Measurements from ENCODE around the gene FERMT3. TPM values are rescaled to one million over a fixed set of nuclear protein-coding genes. Genes with fewer than 3 reads are reported as not detected.
"Not testable (repeated sequence)": the region's sequence is repeated elsewhere in the genome, so short reads cannot be mapped to it uniquely, and the experiment has no call there.

The FERMT3 gene
- total RNA-seq (2022), result 3.3 and 4.3 TPM in 2 replicates
- Bru-seq, nascent RNA, result percentile 41 among the genes with signal in this experiment
- percentile 52 among the genes with signal in this experiment for BruChase-seq, experiment 1, labeled RNA remaining after a 2-hour chase
- percentile 52 among the genes with signal in this experiment for BruChase-seq, experiment 2, labeled RNA remaining after a 6-hour chase
- long read RNA-seq, result 0 reads

DNA sequence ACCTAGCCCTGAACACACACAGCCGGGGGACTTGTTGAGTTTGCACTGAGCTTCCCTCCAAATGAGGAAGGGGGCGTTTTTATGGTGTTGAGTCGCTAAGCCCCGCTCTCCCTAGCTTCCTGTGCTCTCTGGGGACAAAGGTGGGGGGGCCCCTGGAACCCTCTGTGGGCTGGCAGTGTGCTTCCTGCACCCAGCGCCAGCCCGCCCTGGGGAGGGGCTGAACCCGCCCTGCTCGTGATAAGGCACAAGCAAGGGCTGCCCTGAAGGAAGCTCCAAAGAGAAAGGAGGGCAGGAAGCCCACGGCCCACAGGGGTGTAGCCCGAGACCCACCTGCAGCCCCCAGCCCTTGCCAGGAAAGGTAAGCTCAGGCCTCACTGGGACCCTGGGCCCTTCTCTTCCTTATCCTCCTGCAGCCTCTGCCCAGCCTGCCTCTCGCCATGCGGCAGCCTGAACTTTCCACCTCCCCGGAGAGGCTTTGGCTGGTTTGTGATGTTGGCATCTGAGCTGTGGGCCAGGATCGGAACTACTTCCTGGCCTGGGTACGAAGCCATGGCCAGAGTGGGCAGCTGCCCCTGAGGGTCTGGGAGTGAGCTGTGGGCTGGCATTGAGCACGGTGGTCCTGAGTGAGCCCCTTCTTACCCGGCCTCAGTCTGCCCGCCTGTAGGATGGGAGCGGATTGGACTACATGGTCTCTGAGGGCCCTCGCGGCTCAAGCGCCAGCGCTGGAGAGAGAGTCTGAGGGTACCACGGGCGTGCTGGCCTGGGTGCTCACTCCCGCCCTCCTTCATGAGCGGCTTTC lies at the start of gene FERMT3:
Gene FERMT3 (plus strand): TSS at position 265 of the 799 bp plus-strand sequence. CDS start 644 bp downstream, outside the sequence.
- DNase-seq, result no peak
- H3K9me3 ChIP-seq, result no peaks in the 10 kb centered on the region
- TF ChIP-seq, protein P1, sequence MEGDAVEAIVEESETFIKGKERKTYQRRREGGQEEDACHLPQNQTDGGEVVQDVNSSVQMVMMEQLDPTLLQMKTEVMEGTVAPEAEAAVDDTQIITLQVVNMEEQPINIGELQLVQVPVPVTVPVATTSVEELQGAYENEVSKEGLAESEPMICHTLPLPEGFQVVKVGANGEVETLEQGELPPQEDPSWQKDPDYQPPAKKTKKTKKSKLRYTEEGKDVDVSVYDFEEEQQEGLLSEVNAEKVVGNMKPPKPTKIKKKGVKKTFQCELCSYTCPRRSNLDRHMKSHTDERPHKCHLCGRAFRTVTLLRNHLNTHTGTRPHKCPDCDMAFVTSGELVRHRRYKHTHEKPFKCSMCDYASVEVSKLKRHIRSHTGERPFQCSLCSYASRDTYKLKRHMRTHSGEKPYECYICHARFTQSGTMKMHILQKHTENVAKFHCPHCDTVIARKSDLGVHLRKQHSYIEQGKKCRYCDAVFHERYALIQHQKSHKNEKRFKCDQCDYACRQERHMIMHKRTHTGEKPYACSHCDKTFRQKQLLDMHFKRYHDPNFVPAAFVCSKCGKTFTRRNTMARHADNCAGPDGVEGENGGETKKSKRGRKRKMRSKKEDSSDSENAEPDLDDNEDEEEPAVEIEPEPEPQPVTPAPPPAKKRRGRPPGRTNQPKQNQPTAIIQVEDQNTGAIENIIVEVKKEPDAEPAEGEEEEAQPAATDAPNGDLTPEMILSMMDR (IDR thresholded peaks at IDR 0.05; ENCODE audit: insufficient read depth in 1 of 2, low read depth in 1 of 2, low read length in 1 of 2, severe bottlenecking in 1 of 2, unreplicated experiment in 1 of 2), result no peak
- H3K4me3 ChIP-seq (ENCODE audit: low read depth, low read length), result no peak within 1 kb of the TSS
- CTCF ChIA-PET, result interaction anchor here (1.1 kb wide), 1 partner anchor 25 kb away, joined by 3 read pairs; no protein-coding TSS in a partner anchor
- no peak within 1 kb of the TSS for H3K4me3 Mint-ChIP-seq (ENCODE audit: unreplicated experiment)
- POLR2A ChIA-PET, result no interaction called here
- H3K36me3 ChIP-seq (ENCODE audit: control insufficient read depth, insufficient read depth, low read length), result peaks cover 5% of the 10 kb centered on the region
- H3K4me1 Mint-ChIP-seq (ENCODE audit: low read depth, unreplicated experiment), result no peaks in the 10 kb centered on the region
- H3K27me3 ChIP-seq (replicated peaks; ENCODE audit: control insufficient read depth, insufficient read depth, low read length), result no peaks in the 10 kb centered on the region
- no TSS peak for BruUV-seq (replicated peaks)
- H3K27ac Mint-ChIP-seq (ENCODE audit: unreplicated experiment), result no peak within 1 kb of the TSS
- H3K4me1 ChIP-seq, result no peaks in the 10 kb centered on the region
- peaks cover 83% of the 10 kb centered on the region for H3K36me3 Mint-ChIP-seq (ENCODE audit: insufficient read depth, unreplicated experiment)
- no peaks in the 10 kb centered on the region for H3K9me3 Mint-ChIP-seq (ENCODE audit: unreplicated experiment)
- no peaks in the 10 kb centered on the region for H3K27me3 Mint-ChIP-seq (ENCODE audit: insufficient read depth, unreplicated experiment)
- intact Hi-C loops (cut with micrococcal nuclease; ENCODE audit: unreplicated experiment), result no loop called here

GRCh38 chr11:64157631-64158394 lies 48.7 kb upstream of the FERMT3 start:
- Histone ChIP-seq H3K4me1 (no peaks in the 10 kb centered on the region), H3K27me3 (replicated peaks; ENCODE audit: control insufficient read depth, insufficient read depth, low read length) (no peaks in the 10 kb centered on the region), H3K36me3 (ENCODE audit: control insufficient read depth, insufficient read depth, low read length) (no peaks in the 10 kb centered on the region), H3K4me3 (ENCODE audit: low read depth, low read length) (no peak overlapping the region), H3K9me3 (no peaks in the 10 kb centered on the region)
- TF ChIP-seq, protein P1 (IDR thresholded peaks at IDR 0.05; ENCODE audit: insufficient read depth in 1 of 2, low read depth in 1 of 2, low read length in 1 of 2, severe bottlenecking in 1 of 2, unreplicated experiment in 1 of 2), result no peak
- peaks cover 14% of the 10 kb centered on the region for H3K4me1 Mint-ChIP-seq (ENCODE audit: low read depth, unreplicated experiment)
- H3K9me3 Mint-ChIP-seq (ENCODE audit: unreplicated experiment), result no peaks in the 10 kb centered on the region
- BruUV-seq (replicated peaks), result no TSS peak
- peaks cover 10% of the 10 kb centered on the region for H3K36me3 Mint-ChIP-seq (ENCODE audit: insufficient read depth, unreplicated experiment)
- no peaks in the 10 kb centered on the region for H3K27me3 Mint-ChIP-seq (ENCODE audit: insufficient read depth, unreplicated experiment)
- POLR2A ChIA-PET, result interaction anchor here (0.7 kb wide), 1 partner anchor 51 kb away, joined by 3 read pairs; no protein-coding TSS in a partner anchor
- intact Hi-C loops (cut with micrococcal nuclease; ENCODE audit: unreplicated experiment), result no loop called here
- H3K4me3 Mint-ChIP-seq (ENCODE audit: unreplicated experiment), result no peak overlapping the region
- DNase-seq, result no peak
- CTCF ChIA-PET, result no interaction called here
- H3K27ac Mint-ChIP-seq (ENCODE audit: unreplicated experiment), result no peak overlapping the region

GRCh38 chr11:64161037-64161436 lies 45.5 kb upstream of the FERMT3 start:
- Mint-ChIP-seq H3K9me3 (ENCODE audit: unreplicated experiment) (no peaks in the 10 kb centered on the region), H3K27ac (ENCODE audit: unreplicated experiment) (no peak overlapping the region), H3K36me3 (ENCODE audit: insufficient read depth, unreplicated experiment) (peaks cover 10% of the 10 kb centered on the region), H3K4me1 (ENCODE audit: low read depth, unreplicated experiment) (peaks cover 6% of the 10 kb centered on the region), H3K27me3 (ENCODE audit: insufficient read depth, unreplicated experiment) (no peaks in the 10 kb centered on the region), H3K4me3 (ENCODE audit: unreplicated experiment) (no peak overlapping the region)
- TF ChIP-seq, protein P1 (IDR thresholded peaks at IDR 0.05; ENCODE audit: insufficient read depth in 1 of 2, low read depth in 1 of 2, low read length in 1 of 2, severe bottlenecking in 1 of 2, unreplicated experiment in 1 of 2), result no peak
- H3K4me3 ChIP-seq (ENCODE audit: low read depth, low read length), result no peak overlapping the region
- DNase-seq, result no peak
- H3K4me1 ChIP-seq, result peaks cover 7% of the 10 kb centered on the region; the same call in 1 of the 2 replicates
- CTCF ChIA-PET, result interaction anchor here (1.3 kb wide), 1 partner anchor 11 kb away, joined by 3 read pairs; no protein-coding TSS in a partner anchor
- intact Hi-C loops (cut with micrococcal nuclease; ENCODE audit: unreplicated experiment), result no loop called here
- POLR2A ChIA-PET, result no interaction called here
- BruUV-seq (replicated peaks), result no TSS peak
- H3K27me3 ChIP-seq (replicated peaks; ENCODE audit: control insufficient read depth, insufficient read depth, low read length), result no peaks in the 10 kb centered on the region
- H3K9me3 ChIP-seq, result no peaks in the 10 kb centered on the region
- H3K36me3 ChIP-seq (ENCODE audit: control insufficient read depth, insufficient read depth, low read length), result no peaks in the 10 kb centered on the region

DNA sequence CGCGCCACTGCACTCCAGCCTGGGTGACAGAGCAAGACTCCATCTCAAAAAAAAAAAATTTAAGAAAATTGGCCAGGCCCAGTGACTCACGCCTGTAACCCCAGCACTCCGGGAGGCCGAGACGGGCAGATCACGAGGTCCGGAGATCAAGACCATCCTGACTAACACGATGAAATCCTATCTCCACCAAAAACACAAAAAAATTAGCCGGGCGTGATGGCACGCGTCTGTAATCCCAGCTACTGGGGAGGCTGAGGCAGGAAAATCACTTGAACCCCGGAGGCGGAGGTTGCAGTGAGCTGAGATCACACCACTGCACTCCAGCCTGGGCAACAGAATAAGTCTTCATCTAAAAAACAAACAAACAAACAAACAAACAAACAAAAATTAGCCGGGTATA lies 43.8 kb upstream of the FERMT3 start:
- H3K27me3 ChIP-seq (replicated peaks; ENCODE audit: control insufficient read depth, insufficient read depth, low read length); DNase-seq; H3K4me3 Mint-ChIP-seq (ENCODE audit: unreplicated experiment); H3K36me3 ChIP-seq (ENCODE audit: control insufficient read depth, insufficient read depth, low read length); POLR2A ChIA-PET; intact Hi-C loops (cut with micrococcal nuclease; ENCODE audit: unreplicated experiment); H3K27me3 Mint-ChIP-seq (ENCODE audit: insufficient read depth, unreplicated experiment); CTCF ChIA-PET; H3K9me3 ChIP-seq; H3K27ac Mint-ChIP-seq (ENCODE audit: unreplicated experiment); H3K4me3 ChIP-seq (ENCODE audit: low read depth, low read length); BruUV-seq (replicated peaks); H3K9me3 Mint-ChIP-seq (ENCODE audit: unreplicated experiment): not testable (repeated sequence)
- H3K4me1 ChIP-seq, result peaks cover 12% of the 10 kb centered on the region; the same call in 1 of the 2 replicates
- peaks cover 17% of the 10 kb centered on the region for H3K36me3 Mint-ChIP-seq (ENCODE audit: insufficient read depth, unreplicated experiment)
- H3K4me1 Mint-ChIP-seq (ENCODE audit: low read depth, unreplicated experiment), result peaks cover 13% of the 10 kb centered on the region
